GM21528 (cell line): Measurements from ENCODE around the gene COBLL1.

Experiments
- ATAC-seq: cut with Tn5 transposase; IDR thresholded peaks from one replicate; pipeline ENCODE4 v1.9.1; 2021; ENCODE audit warnings: mild to moderate bottlenecking, moderate library complexity; ENCODE audit not compliant: unreplicated experiment, low FRiP score

The COBLL1 gene

GRCh38 chr2:164693390-164693789 is 148.2 kb downstream of the COBLL1 start:
- no peak for ATAC-seq

GRCh38 chr2:164692958-164693357 is 148.7 kb downstream of the COBLL1 start:
- no peak for ATAC-seq

DNA sequence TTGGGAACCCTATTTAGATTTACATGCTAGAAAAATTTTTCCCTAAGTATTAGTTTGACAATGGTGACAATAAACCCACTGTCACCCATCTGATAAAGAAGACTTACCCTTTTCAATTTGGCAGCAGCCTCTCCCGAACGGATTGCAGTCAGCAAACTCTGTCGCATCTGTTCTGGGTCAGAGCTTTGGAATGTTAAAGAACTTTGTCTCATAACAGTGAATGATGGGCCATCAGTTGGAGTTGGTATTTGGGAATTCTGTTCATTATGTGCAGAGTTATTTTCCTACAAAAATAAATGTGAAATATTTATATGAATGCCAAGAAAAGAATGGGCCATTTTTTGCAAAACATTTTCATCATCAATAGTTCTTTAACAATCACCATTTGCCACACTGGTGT is 149.5 kb downstream of the COBLL1 start:
- no peak for ATAC-seq

DNA sequence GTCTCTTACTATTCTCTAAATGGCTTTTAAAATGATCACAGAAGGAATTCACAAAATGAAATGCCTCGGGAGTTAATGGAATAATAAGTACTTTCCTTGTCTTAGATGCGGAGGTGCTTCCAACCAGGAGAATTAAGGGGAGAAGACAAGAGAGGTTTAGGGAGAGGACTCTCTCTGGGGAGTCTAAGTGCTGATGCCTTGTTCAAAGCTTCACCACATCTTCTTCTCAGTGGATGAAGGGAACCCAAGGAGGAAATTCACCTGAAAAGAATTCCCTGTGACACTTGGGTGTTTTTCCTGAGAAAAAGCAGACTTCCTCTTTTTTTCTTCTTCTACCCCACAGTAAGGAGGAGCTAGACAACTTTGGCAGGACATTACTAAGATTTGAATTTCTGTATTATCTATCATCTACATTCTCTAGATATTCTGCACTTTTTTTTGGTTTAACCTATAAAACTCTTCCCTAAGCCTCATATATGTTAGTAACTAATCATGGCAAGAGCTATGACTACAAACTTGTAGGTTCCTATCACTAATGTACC is 150.2 kb downstream of the COBLL1 start:
- ATAC-seq: no peak

DNA sequence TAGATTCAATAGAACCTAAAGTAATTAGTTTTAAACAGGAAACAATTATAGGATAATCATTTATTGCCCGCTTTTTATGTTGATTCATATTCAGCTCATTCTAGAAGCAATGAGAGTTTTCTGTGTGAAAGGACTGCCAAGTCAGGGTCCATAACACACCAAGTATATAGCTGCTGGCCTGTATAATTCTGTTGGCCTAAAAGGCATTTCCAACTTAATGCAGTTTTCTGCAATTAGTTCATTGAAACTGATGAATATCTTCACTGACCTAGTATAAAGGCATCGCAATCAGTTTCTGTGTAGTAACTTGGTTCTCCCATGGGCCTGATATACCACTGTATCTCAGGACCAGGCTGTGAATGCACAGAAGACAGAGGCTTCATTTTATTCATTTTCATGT is 151.3 kb downstream of the COBLL1 start:
- ATAC-seq: no peak

DNA sequence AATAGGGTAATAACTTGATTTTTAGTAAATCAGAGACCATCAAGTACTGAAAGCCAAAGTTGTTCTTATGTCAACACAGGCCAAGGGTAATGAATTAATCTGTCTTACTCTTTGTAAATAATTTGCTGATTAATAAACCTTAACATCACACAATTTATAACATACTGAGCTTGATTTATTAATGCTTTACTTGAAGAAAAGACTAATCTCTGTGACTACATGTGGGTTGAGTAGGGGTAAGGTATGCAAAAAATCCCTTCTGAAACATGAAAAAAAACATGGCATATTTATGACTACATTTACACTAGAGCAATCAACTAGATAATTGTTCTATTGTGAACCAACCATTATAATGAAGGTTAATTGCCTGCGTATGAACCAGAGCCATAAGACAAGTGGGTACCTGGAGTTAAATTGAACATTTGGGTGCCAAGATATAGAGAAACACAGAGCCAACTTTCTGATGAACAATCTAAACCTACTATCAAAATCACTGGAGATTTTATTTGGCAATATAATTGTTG is 152.7 kb downstream of the COBLL1 start:
- ATAC-seq: no peak

DNA sequence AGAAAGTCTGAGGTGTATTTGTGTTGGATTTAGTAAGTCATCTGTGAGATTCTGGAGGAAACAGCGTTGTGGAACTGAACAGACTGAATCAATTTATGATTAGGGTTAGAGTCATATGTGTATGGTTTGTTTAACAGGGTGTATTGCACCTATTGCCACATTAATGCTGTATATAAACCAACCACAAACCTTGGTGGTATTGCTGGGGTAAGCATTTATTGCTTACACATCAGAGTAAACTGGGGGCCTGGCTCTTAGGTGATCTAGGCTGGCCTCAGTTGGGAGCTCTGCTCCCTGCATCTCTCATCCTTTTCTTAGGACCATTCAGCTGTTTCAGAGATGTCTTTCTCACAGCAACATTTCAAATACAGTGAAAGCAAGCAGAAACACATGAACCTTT is 160.6 kb downstream of the COBLL1 start:
- ATAC-seq: no peak

DNA sequence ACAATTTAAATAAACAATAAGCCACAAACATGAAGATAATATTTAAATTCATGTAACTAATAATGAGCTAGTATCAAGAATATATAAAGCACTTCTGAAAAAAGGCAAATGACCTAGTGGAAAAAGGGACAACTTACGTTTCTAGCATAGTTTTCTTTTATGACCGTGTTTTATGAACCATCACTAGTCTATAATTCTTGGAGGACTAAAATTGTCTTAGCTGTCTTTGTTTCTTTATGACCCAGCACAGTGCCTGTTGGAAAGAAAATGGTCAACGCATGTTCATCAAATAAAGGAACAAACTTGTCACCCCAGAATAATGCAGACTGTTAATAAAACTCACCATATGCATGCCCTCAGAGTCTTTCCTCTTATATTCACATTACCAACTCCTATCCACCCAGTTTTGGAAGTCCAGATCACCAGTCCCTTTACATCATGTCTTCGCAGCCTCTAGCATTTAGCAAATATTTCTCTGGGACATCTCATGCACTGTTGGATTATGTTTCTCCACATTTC is 162.9 kb downstream of the COBLL1 start:
- ATAC-seq: no peak

- no peak for ATAC-seq
These were observed 163.9 kb downstream of the COBLL1 start for GRCh38 chr2:164677733-164678132.

DNA sequence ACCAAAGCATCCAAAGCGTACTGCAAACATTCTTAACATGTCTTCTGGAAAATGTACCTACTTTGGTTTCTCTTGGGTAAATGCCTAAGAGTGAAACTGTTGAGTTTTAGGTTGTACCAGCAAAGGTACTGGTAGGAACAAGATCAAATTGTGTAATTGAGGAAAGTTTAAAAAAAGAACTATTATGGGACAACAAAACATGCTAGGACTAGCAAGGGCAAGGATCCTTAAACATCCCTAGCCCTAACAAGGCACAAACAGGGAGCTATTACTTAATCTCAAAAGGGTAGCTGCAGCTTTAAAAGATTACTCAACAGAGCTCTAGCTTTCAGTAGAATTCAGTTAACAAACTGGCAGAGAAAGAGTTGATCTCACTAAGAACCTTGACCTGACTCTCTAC is 164.4 kb downstream of the COBLL1 start:
- no peak for ATAC-seq

- ATAC-seq: no peak
These were observed 165.9 kb downstream of the COBLL1 start for GRCh38 chr2:164675687-164676086.

DNA sequence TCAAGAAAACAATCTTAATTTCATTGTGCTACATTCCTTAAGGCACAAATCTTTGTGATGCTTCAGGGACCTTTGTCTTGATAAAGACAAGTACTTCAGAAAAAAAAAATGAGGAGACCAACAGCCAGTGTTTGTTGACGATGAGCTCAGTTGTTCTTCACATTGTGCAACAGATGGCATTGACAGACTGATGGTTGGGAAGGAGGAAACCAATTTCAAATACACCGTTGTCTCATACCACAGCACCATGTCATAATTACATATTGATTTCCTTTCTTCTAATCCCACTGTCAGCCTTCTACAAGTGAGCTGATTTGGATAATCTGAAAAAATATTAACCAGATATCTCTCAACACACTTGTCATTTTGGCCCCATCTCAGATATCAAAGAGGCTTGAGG is 166.6 kb downstream of the COBLL1 start:
- no peak for ATAC-seq

DNA sequence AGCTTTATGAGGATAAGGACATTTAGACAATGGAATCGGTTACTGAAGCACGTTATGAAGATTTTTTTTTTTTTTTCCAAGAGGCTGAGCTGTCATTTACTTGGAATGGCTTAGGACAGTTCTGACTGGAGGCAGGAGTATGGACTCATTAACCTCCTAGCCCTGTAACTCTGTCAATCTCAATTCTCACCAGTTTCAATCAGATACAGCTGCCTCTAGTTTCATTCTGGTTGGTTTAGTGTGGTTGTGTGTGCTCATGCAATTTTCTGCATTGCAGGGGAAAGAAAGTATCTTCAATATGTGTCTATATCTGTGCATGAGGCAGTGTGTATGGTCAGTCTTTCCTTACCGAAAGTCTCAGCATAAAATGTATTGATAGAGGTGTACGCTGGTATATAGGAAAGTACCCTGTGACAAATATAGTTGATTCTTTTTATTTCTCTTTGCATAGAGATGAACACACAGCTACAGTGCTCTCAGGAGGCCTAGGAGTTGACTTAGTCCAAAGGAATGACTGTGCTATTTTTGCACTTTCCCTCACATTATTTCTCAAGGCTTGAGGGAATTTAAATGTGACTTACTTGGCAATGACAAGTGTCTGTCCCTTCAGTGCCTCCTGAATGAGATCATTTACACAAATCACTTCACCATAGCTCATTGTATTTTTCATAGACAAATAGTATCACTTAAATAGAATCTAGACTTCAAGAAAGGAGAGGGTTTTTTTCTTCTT is 169.8 kb downstream of the COBLL1 start:
- ATAC-seq: no peak

- no peak for ATAC-seq
These were observed 172.3 kb downstream of the COBLL1 start for GRCh38 chr2:164669291-164669690.

- ATAC-seq: no peak
These were observed 174.1 kb downstream of the COBLL1 start for GRCh38 chr2:164667566-164667965.

GRCh38 chr2:164664070-164664469 is 177.6 kb downstream of the COBLL1 start:
- ATAC-seq: no peak

DNA sequence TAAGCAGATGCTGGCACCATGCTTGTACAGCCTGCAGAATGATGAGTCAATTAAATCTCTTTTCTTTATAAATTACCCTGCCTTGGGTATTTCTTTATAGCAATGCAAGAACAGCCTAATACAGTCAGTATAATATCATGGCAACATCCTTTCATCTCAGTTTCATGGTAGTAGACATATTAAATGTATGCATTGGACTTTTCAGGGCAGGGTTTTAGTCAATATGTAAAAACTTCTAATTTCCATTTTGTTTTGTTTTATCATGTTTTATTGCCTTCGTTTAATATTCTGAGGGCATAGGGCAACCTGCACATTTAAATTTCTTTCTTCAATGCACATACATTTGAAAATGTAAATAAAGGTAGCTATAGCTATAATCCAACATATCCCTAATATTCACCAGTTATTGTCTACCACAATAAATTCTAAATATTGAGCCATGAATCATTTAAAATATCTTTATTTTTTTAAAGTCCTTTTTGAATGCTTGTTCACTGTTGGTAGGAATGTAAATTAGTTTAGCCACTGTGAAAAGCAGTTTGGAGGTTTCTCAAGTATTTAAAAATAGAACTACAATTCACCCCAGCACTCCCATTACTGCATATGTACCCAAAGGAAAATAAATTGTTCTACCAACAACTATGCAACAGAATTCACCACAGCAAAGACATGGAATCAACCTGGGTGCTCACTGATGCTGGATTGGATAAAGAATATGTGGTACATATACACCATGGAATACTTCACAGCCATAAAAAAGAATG is 178.6 kb downstream of the COBLL1 start:
- ATAC-seq: no peak

DNA sequence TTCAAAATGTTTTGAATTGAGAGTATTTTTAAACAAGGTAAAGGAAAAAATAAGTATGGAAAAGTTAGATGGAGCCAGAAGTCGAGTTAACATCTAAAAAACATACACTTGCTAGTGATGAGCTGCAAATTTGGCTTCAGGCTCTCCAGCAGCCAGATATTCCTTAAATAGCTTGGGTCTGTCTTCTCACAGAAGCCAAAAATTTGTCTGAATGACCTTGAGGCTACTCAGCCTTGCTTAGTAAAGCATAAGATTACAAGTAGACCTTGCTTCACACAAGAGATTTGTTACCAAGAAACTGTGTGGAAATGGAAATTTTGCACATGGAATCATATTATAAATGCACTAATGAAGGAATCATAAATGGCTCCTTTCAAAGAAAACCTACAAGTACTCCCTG is 179.6 kb downstream of the COBLL1 start:
- ATAC-seq: no peak

DNA sequence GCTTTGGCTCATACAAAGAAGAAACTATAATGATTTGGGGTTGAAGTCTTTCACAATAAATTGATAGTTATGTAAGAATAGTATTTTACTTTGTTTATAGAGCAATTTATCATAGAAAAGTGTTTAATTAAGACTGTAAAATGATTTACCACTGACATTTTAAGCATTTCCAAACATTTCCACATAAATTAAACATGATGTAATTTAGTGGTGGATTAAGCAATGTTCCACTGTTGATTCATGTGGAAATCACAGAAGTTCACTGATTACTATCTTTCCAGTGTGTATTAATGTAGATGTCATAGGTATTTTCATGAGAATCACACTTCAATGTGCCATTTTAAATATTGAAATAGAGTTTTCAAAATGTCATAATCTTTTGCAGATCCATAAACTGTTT is 180.3 kb downstream of the COBLL1 start:
- no peak for ATAC-seq

GRCh38 chr2:164657129-164657528 is 184.5 kb downstream of the COBLL1 start:
- no peak for ATAC-seq

DNA sequence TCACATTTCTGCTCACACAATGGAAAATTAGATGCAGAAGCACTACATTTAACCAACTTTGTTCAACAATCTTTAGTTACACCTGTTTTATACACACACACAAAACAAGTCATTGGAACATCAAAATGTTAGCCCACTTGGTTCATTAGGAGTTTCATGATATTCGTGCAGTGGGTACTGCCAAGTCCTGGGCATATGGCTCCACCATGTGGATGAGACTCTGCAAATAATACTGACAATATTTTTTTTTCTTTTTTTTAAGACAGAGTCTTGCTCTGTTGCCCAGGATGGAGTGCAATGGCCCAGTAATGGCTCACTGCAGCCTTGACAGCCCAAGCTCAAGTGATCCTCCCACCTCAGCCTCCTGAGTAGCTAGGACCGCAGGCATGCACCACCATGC is 185.9 kb downstream of the COBLL1 start:
- ATAC-seq: no peak
